H1 (cell line): ENCODE measurements around the gene OBSCN.

Source experiments
- ASH2L ChIP-seq: fragments of 200-600, 300-600 bp; sonication (generic); IDR thresholded peaks from one replicate; pipeline ENCODE4 v1.7.1; 2017; ENCODE audit warnings: low read length
- CHD1 ChIP-seq: IDR thresholded peaks from 2 replicates; pipeline ENCODE4 v1.6.1; 2012; ENCODE audit warnings: low read depth, low read length, improper control_type of control experiment
- EP300 ChIP-seq, 2 experiments: IDR thresholded peaks; 1 replicate in 1 of 2; 2 replicates in 1 of 2; pipeline ENCODE4 v1.6.1; 2011 to 2012; ENCODE audit warnings: low read depth in 2 of 2, low read length in 2 of 2, mild to moderate bottlenecking in 2 of 2, borderline replicate concordance in 1 of 2, inconsistent platforms in 1 of 2, moderate library complexity in 1 of 2
- EZH2 ChIP-seq: fragments of 200-600 bp; sonication (generic); IDR thresholded peaks from 2 replicates; pipeline ENCODE4 v1.7.1; 2012; ENCODE audit warnings: low read depth, mild to moderate bottlenecking, moderate library complexity, low read length, inconsistent platforms; ENCODE audit not compliant: severe bottlenecking
- JUN ChIP-seq: IDR thresholded peaks from 2 replicates; pipeline ENCODE4 v1.6.1; 2011; ENCODE audit warnings: low read depth, mild to moderate bottlenecking, improper control_type of control experiment, low read length
- POLR2A ChIP-seq, 2 experiments: IDR thresholded peaks; 1 replicate in 1 of 2; 2 replicates in 1 of 2; pipeline ENCODE4 v1.6.1; 2011; ENCODE audit warnings: low read depth in 2 of 2, low read length in 2 of 2, mild to moderate bottlenecking in 2 of 2; ENCODE audit errors: control extremely low read depth in 1 of 2
- POLR2AphosphoS5 ChIP-seq: IDR thresholded peaks from 2 replicates; pipeline ENCODE4 v1.6.1; 2011; ENCODE audit warnings: low read depth, low read length
- SUZ12 ChIP-seq: fragments of 200-600 bp; sonication (generic); IDR thresholded peaks from 2 replicates; pipeline ENCODE4 v1.6.1; 2012; ENCODE audit warnings: mild to moderate bottlenecking, inconsistent platforms, low read length, moderate library complexity, mixed read lengths
- TAF1 ChIP-seq: IDR thresholded peaks from 2 replicates; pipeline ENCODE4 v1.6.1; 2011; ENCODE audit warnings: mild to moderate bottlenecking, low read depth, low read length
- TEAD4 ChIP-seq: IDR thresholded peaks from 2 replicates; pipeline ENCODE4 v1.6.1; 2012; ENCODE audit warnings: low read depth, low read length, inconsistent platforms, mixed read lengths
- TF ChIP-seq, protein P1 (sequence below), 3 experiments: IDR thresholded peaks; 1 replicate in 2 of 3; 2 replicates in 1 of 3; pipeline versions ENCODE4 v1.5.1 to v1.6.1; 2011; ENCODE audit warnings: low read length in 3 of 3, mild to moderate bottlenecking in 3 of 3, inconsistent platforms in 2 of 3, low read depth in 1 of 3, moderate library complexity in 1 of 3; ENCODE audit not compliant: insufficient read depth in 1 of 3; ENCODE audit errors: control extremely low read depth in 1 of 3

- TF ChIP-seq, protein P1, sequence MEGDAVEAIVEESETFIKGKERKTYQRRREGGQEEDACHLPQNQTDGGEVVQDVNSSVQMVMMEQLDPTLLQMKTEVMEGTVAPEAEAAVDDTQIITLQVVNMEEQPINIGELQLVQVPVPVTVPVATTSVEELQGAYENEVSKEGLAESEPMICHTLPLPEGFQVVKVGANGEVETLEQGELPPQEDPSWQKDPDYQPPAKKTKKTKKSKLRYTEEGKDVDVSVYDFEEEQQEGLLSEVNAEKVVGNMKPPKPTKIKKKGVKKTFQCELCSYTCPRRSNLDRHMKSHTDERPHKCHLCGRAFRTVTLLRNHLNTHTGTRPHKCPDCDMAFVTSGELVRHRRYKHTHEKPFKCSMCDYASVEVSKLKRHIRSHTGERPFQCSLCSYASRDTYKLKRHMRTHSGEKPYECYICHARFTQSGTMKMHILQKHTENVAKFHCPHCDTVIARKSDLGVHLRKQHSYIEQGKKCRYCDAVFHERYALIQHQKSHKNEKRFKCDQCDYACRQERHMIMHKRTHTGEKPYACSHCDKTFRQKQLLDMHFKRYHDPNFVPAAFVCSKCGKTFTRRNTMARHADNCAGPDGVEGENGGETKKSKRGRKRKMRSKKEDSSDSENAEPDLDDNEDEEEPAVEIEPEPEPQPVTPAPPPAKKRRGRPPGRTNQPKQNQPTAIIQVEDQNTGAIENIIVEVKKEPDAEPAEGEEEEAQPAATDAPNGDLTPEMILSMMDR (IDR thresholded peaks at IDR 0.05; ENCODE audit: control extremely low read depth in 1 of 3, insufficient read depth in 1 of 3, low read depth in 1 of 3, low read length in 3 of 3), result no peak
- TF ChIP-seq SUZ12, result no peak
- TF ChIP-seq POLR2AphosphoS5, result no peak
- no peak for TF ChIP-seq TAF1
- TF ChIP-seq TEAD4, result no peak
- no peak for TF ChIP-seq EP300 (IDR thresholded peaks at IDR 0.05; ENCODE audit: borderline replicate concordance in 1 of 2, low read depth in 2 of 2, low read length in 2 of 2)
- TF ChIP-seq EZH2, result no peak
- TF ChIP-seq CHD1, result no peak
- no peak for TF ChIP-seq JUN
- TF ChIP-seq POLR2A (IDR thresholded peaks at IDR 0.05; ENCODE audit: control extremely low read depth in 1 of 2, low read depth in 2 of 2, low read length in 2 of 2), result no peak
- TF ChIP-seq ASH2L, result no peak
Measured at GRCh38 chr1:228298471-228298870, 90.6 kb downstream of the OBSCN start.
